Right lobe of liver (tissue), 4 donors: ENCODE results near the gene NELFB.

ENCODE experiments used
- POLR2A ChIP-seq: fragments of 450-650 bp; IDR thresholded peaks from one replicate; pipeline ENCODE4 v1.6.1; 2017; ENCODE audit warnings: antibody characterized with exemption, mild to moderate bottlenecking
- TF ChIP-seq, protein P1 (sequence below), 4 donors: fragments of 200-600 bp in 3 of 4; fragments of 450-650 bp in 1 of 4; IDR thresholded peaks; one replicate each; pipeline versions ENCODE4 v1.5.1 to v1.8.0; 2016 to 2022; ENCODE audit warnings: antibody characterized with exemption in 4 of 4, mild to moderate bottlenecking in 2 of 4
- donor health status: DM: no; HTN: no; CAD: no.
- donor health status: DM: no; HTN: no; CAD: no.
- donor health status: DM: no; HTN: yes; CAD: no.

DNA sequence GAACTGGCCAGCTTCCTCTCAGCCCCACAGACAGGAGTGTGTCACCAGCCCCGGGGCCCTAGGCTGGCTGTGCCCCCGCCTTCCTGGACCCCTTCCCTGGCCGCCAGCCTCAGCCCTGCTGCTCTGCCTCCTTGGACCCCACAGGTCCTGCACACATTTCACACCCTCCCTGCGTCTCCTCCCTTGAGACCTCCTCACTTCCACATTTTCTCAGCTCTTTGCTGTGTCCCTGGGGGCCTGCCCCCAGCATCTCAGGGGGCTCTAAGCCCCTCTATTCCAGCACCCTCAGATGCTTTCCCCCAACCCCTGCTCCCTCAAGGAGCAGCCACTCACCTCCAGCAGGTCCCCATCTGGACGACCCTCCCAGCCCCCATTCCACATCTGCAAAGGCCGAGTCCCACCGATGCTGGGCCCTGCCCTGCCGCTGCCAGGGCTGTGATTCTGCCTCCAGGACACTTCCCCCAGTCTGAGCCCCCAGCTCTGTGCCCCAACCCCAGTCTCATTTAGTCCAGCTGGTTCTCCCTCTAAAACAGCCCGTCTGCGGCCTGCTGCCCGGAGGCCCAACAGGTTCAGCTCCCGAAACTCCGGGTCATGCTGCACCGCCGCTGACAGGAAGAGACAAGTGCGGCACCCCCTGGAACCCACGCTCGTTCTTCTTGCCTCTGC, 20.2 kb upstream of the NELFB start:
- TF ChIP-seq, protein P1, sequence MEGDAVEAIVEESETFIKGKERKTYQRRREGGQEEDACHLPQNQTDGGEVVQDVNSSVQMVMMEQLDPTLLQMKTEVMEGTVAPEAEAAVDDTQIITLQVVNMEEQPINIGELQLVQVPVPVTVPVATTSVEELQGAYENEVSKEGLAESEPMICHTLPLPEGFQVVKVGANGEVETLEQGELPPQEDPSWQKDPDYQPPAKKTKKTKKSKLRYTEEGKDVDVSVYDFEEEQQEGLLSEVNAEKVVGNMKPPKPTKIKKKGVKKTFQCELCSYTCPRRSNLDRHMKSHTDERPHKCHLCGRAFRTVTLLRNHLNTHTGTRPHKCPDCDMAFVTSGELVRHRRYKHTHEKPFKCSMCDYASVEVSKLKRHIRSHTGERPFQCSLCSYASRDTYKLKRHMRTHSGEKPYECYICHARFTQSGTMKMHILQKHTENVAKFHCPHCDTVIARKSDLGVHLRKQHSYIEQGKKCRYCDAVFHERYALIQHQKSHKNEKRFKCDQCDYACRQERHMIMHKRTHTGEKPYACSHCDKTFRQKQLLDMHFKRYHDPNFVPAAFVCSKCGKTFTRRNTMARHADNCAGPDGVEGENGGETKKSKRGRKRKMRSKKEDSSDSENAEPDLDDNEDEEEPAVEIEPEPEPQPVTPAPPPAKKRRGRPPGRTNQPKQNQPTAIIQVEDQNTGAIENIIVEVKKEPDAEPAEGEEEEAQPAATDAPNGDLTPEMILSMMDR (IDR thresholded peaks at IDR 0.05) = no peak
- no peak for TF ChIP-seq POLR2A
